HL-60/S4 (cell line): ENCODE measurements around the gene LCE6A.

Source experiments
- in situ Hi-C: fragments of 300-500 bp; cut with MboI; formaldehyde crosslinking; loops from 2 replicates; pipeline ENCODE4 v1.14.3; 2022; ENCODE audit warnings: low sequenced_read_pairs

LCE6A gene

DNA sequence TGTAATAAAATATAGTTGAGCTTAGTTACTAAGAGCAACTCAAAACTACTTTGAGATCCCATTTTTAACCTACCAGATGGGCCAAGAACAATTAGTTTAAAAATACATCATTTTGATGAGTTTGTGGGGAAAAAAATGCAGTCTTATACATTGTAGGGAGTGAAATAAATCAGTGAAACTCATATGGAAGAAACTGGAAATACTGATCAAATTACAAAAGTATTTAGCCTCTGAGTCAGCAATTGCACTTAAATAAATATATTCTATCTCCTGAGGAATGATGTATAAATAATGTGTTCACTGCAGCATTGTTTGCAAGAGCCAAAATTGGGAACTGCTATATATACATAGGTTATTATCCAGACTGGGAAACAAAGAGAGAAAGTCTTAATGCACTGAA, 30.8 kb downstream of the LCE6A start:
- in situ Hi-C loops, result no loop called here

DNA sequence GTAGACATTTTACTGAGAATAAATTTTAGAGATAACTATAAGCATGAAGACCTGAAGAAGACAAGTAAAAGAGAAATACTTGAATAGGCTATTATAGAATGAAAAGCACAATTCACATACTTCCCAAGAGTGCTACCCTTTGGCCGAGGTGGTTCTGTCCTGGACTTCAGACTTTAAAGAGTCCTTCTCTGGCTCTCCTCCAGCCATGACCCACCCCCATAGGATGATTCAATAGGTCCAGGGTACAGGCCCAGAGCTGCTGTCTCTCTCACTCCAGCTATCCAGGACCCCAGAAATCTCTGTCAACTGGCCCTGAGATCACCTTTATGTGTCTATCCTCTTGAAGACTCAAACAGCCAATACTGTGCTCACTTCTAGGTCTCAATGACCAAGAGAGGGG, 34.2 kb downstream of the LCE6A start:
- in situ Hi-C loops, result no loop called here

DNA sequence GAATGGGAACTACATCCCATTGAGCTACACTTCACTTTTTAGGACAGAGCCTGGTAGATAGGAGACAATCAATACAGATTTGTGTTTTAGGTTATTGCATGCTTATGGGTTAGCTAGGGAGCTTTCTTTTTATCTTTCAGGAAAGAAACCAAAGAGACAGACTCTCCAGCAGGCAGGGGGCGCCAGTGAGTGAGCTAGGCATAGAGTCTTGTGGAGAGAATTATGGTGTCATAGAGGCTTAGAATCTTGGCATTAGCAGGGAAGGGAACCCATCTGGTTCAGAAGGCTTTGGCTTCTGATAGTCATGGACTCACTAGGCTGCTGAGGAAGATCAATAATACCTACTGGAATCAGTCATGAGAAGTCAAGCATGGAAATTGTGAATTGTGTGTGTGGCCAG, 35.4 kb downstream of the LCE6A start, which contains the start of gene SMCP:
SMCP (plus strand) TSS at position 281 of the 400 bp plus-strand sequence. CDS start 6,101 bp downstream, outside the sequence.
- in situ Hi-C loops, result no loop called here

DNA sequence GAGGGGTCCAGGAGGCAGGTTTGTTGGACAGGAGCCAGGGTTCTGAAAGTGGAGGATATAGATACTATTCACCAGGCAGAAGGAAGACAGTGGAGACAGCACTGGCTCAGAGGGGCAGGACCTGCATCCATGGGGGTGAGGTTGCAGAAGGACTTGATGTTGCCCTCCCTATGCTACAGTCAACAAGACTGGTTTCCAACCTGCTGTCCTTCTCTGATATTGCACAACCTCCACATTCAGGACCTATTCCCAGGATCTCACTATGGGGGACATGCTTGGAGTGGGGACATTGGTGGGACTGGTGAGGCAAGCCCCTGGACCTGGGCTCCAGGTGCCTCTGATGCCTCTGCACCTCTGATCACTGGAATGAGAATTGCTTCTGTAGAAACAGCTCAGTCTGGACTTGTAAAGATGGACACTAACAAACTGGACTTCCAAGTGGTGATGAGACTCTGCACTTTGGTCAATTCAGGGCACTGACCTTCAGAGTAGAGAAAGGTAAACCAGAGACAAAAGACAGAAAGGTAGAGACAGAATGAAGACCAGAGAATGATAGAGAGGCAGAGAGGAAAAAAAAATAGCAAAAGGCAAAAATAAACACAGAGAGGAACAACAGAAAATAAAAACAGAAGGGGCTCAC, 37.0 kb downstream of the LCE6A start:
- in situ Hi-C loops, result no loop called here

DNA sequence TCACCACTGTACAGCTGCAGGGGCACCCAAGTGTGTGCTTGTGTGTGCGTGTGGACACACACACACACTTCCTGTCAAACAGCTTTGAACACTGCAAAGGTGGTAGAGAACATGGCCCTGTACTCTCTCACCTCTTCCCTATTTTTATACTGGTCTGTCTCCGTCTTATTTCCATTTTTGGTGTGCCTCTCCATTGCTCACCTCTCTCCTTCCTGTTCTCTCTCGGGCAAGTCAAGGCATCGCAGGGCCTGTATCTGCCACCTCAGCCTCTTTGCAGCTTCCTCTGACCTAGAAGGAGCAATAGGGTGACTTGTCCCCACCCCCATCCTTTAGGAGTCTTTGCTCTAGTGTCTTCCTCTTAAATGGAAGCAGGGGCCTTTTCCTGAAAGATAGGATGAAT, 37.7 kb downstream of the LCE6A start:
- in situ Hi-C loops, result no loop called here

DNA sequence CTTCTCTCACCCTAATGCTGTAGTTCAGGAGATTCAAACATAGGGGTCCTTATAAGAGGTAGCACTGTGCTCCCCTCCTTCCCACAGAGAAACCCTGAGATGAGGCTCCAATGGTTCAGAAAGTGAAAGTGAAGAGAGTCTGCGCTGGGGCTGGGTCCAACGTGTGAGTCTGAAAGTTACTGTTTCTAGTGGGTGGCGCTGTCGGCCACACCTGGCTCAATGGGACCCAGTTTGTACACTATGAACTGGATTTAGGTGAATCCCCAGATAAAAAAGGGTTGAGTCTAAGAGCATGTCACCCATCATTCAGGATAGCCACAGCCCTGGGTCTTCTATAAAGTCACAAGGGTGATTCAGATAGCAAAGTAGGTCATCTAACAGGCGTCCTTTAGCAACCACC, 38.3 kb downstream of the LCE6A start:
- in situ Hi-C loops, result no loop called here

DNA sequence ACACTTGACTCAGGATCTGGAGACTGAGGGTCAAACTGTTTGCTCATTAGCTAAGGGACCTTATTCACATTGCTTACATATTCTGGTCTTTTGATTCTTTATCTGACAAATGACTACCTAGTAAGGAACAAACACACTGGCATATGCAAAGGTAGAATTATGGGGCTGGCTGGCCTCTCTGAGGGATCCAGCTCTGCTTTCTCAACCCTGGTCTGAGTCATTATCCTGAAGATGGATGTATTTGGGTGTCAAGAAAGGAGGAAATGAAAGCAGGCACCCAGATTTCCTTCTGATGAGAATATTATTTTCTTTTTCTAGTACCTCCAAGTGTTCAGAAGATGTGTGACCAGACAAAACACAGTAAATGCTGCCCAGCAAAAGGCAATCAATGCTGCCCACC, 41.4 kb downstream of the LCE6A start:
- in situ Hi-C loops, result no loop called here

DNA sequence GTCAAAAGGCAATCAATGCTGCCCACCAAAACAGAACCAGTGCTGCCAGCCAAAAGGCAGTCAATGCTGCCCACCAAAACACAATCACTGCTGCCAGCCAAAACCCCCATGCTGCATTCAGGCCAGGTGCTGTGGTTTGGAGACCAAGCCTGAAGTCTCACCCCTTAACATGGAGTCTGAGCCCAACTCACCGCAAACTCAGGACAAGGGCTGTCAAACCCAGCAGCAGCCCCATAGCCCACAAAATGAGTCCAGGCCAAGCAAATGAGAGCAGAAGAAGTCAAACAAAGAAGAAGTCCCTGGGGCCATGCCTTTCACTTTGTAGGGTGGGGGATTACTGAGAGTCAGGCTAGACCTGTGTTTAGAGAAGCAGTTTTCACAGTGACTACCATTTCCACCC, 41.9 kb downstream of the LCE6A start:
- in situ Hi-C loops, result no loop called here

DNA sequence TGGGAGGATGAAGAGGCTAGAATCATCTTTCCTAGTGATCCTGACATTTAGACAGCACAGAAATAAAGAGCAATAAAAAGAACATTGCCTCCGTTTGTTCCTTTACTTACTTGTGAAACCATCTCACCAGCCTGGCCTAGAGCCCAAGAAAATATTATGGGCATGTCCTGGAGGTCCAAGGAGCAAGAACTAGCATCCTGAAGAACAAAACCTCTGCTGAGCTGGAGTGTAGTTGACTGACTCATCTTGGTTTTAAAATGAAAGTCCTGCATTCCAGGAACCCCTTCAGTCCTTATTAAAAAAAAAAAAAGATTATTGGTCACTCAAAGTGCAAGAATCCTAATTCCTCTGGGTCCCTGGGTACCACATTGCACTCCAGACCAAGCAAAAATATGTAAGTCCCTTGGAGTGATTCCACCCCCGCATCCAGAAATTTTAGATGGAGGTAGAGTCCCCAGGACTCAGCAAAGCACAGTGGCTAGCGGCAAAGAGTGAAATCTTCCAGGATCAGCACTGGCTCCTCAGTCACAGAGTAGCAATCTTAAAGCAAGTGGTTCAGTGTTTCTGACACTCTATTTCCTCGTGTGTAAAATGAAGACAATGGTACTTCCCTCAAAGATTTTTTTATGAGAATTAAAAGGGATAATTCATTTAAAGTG, 42.4 kb downstream of the LCE6A start:
- in situ Hi-C loops, result no loop called here

DNA sequence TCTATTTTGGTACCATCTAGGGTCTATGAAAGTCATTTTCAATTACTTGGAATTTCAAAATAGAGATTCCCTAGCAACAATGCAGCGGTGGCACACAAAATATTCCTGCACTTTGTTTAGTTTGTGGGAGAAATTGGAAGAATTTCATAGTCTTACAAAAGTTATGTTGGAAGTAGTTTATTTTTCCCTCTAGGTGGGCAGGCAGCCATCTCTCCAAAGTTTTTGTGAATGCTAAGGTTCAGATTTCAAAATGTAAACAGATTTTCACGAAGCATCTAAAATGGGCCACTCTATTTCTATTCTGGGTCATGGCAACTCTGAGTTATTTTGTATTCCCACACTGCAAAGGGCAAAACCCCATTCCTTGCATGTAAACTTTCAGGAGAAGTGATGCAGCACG, 43.4 kb downstream of the LCE6A start:
- in situ Hi-C loops, result no loop called here

DNA sequence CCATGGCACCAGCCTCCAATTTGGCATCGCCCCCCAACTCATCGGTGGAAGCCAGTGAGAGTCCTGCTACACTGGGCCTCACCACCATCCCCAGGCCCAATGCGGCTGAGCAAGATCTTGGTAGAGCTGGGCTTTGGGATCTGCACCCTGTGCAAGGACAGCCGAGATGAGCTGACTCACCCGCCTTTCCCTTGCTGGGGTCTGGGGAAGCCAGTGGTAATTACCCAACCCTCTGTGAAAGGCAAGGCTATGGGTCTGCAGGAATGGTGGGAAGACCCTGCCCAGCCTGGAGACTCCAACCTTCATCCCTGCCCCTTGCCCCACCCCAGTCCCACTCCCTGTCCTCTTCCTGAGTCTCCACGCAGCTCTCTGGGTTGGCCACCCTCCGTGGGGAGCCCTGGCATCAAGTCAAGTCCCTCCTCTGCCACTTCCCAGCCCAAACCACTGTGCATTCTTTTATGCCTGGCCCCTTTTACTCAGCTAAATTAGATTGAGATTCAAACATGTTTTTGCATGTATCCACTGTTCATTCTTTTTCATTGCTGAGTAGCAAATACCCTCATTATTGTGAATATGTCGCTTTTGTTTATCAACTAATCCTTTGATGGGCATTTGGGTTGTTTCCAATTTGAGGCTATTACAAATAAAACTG, 44.2 kb downstream of the LCE6A start:
- in situ Hi-C loops, result no loop called here

DNA sequence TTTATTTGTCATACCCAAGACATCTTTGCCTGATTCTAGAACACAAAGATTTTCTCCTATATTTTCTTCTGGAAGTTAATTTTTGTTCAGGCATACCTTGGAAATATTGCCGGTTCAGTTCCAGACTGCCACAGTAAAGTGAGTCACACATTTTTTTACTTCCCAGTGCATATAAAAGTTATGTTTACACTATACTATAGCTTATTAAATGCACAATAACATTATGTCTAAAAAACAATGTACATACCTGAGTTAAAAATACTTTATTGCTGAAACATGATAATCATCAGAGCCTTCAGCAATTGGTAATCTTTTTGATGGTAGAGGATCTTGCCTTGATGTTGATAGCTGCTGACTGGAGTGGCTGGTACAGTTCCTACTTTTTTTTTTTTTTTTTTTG, 45.5 kb downstream of the LCE6A start:
- in situ Hi-C loops, result no loop called here
